Left lobe of liver (tissue), 2 donors: ENCODE results near the gene MGST2. TPM values are rescaled to one million over a fixed set of nuclear protein-coding genes. Genes with fewer than 3 reads are reported as not detected.
A peak's percentile ranks its signal among the peaks of the same experiment; 100 is the strongest.

ENCODE experiments used
- ATAC-seq: fragments of 200-7000 bp; cut with Tn5 transposase; one replicate; pipeline ENCODE4 v1.9.1; 2020; ENCODE audit warnings: mild to moderate bottlenecking, moderate library complexity
- DNase-seq: peaks from one replicate; pipeline ENCODE4 v3.0.0-alpha.2; 2020; ENCODE audit warnings: low spot score
- total RNA-seq: library from RNA; stranded (reverse); gene quantifications from one replicate; pipeline ENCODE4 v1.2.1, GENCODE V29; 2021
- donor health status: DM: no; HTN: no; CAD: no; lungs with moderate emphysema.
- donor health status: DM: no; HTN: yes; CAD: no.

The MGST2 gene
- total RNA-seq, 1 donor from 2014 or later: 108 TPM

GRCh38 chr4:139735381-139736273 lies 70.0 kb downstream of the MGST2 start:
- DNase-seq (no peak), ATAC-seq (peak; percentile 25)

- DNase-seq (no peak), ATAC-seq (no peak)
Observed at GRCh38 chr4:139736274-139736660, 70.6 kb downstream of the MGST2 start.

DNA sequence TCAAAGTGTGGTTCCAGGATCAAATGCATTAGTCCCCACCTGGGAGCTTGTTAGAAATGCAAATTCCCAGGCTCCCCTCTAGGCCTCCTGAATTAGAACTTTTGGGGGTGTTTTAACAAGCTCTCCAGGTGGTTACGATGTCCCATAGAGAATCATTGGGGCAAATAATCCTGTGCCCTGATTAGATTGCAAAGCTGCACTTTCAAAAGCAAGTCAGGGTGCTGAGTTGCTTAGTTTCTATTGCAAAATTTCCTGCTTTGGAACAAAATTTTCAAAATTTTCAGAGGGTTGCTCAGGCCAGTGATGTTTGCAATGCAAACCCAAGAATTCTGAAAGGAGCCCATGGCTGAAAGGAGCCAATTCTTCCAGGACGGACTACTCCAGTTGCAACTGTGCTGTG lies 71.0 kb downstream of the MGST2 start:
- DNase-seq: no peak
- no peak for ATAC-seq

DNA sequence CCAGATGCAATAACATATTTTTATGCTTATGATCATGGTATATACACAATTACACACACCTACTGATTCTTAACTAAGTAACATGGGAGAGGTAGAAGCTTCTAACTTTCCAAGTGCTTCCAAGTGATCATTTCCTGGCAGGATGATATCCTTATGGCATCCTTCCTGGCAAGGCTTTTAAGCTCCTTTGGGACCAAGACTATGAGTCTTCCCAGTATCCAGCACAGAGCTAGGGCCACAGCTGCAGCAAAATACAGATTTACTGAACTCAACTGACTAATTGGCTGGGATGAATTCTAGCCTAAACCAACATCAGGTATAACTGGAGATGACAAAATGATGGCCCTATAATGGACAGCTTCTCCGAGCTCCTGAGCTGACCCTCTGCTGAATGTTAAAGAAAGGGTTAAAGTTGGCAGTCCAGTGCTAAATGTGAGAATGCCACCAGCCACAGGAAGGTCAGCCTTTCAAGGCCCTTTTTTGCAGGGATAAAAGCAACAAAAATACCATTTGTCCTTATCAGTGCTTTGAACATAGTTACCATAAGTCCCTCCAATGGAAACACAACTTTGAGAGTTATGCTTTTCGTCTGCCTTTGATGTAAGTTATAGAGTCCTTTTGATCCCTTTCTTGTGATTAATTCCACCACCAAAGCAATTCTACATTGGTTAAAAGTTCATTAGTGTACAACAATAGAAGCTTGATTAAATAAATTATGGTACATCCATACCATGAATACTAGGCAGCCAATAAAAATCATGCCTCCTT lies 73.4 kb downstream of the MGST2 start:
- ATAC-seq (no peak), DNase-seq (no peak)

DNA sequence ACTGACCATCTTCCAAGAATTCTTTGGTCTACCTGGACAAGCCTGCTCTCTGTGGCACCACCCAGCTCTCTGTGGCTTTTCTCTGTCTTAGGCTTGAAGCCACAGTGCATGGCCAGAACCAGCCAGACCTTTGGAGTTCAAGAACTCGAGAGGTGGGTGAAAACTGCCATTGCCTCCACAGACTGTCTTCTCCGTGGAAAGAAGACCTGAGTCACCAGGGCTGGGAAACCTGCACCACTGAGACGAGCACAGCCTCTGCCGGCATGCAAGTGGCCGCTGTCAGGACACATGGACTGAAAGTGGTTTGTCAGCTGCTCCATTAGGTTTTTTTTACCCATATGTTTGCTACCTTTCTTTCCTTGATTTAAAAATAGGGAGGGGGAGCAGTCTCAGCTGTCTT lies 74.5 kb downstream of the MGST2 start:
- no peak for DNase-seq
- ATAC-seq: peak; percentile 59

- DNase-seq (peak; percentile 73), ATAC-seq (peak; percentile 88)
Observed at GRCh38 chr4:139740531-139741041, 75.0 kb downstream of the MGST2 start.

DNA sequence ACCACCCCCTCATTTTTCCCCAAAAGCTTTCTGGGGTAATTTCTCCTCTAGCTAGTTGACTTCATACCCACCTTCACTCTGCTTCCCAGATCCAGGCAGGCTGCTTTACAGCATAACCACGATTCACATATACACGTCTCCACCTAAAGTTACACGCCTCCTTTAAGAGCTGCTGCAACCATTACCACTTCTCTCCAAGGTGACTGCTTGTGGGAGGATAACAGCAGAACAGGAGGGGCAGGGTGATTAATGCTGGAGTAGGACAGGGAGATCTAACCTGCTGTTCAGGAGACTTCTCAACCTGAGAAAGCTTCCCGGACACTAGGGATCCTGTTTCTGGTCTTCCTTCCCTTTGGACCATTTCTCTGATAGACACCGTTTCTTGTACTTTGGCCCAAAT lies 77.4 kb downstream of the MGST2 start:
- DNase-seq (no peak), ATAC-seq (no peak)

- DNase-seq (no peak), ATAC-seq (no peak)
Observed at GRCh38 chr4:139744232-139744631, 78.6 kb downstream of the MGST2 start.

GRCh38 chr4:139745111-139745639 lies 79.6 kb downstream of the MGST2 start:
- DNase-seq (no peak), ATAC-seq (no peak)

GRCh38 chr4:139746431-139747171 lies 81.0 kb downstream of the MGST2 start:
- ATAC-seq (no peak), DNase-seq (no peak)

DNA sequence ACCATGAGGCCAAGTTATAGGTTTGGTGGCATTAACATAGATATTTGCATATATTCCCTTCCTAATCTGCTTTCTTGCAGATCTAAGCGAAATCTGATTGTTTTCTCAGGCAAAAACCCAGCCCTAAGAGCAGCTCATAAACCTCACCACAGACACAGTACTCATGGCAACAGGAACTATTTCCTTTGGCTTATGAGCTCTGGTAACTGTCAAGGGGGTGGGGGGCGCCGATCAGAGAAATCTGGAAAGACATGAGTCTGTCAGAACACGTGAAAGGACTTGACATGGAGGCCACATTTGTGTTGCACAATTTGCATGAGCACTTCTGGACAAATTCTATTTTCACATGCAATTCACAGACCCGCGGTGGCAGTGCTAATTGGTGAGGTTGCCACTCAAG lies 83.7 kb downstream of the MGST2 start:
- DNase-seq: no peak
- ATAC-seq: no peak

DNA sequence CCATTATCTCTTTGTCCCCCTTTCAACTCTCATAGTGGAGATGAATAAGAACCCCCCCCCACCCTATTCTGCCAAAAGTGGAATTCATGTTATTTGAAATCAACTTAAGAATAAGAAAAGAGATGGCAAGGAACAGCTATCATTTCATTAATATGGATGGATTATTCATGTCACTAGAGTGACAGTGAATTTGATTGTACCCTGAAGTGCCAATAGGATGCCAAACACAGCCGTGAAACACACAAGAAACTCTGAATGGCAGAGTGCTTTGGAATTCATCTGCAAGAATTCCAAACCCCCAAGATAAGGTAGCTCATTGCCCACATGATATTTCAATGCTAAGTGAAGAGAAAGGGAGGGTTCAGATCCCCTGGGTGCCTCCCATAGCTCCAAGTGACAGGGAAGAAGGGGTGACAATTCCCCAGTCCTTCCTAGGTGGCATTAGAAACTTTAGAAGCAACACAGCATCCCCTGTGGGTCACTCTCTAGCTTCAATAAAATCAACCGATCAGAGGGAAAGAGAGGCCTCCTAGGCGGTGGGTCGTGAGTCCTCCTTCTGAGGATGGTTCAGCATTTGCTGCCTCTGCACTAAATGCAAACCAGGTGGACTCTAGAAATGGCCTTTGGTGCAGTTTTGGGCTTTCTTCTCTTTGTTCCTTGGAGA lies 84.3 kb downstream of the MGST2 start:
- DNase-seq (no peak), ATAC-seq (no peak)

DNA sequence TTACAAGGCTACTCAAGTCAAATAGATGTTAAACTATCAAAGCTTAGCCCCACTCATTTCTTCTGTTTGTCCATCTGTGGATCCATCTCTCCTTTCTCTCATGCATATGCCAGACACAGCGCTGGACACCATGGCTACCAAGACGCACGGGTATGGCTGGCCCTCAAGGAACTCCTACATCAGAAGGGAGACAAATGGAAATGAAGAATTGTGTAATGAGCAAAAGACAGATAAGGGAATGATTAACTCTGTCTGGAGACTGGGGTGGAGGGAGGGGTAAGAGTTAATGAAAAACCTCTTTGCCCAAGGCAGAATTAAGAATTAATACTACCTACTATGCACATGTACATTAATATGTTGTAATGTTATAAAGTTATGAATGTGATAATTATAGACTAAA lies 88.1 kb downstream of the MGST2 start:
- DNase-seq: no peak
- ATAC-seq: no peak

Other genes starting within 250 kb of the MGST2 start
- gene RAB33B, start 211.7 kb upstream of the MGST2 start, total RNA-seq: 12.4 TPM
- 47.0 TPM for gene SETD7, start 109.6 kb upstream of the MGST2 start, total RNA-seq